NCI-H2196 (cell line): Measurements from ENCODE around the gene DHRS2.
A peak's percentile ranks its signal among the peaks of the same experiment; 100 is the strongest.
"Not testable (repeated sequence)": the region's sequence is repeated elsewhere in the genome, so short reads cannot be mapped to it uniquely, and the experiment has no call there.

Experiments used
- DNase-seq: peaks from one replicate; lab custom pipeline; 2025; ENCODE audit not compliant: unreplicated experiment; lab: John Stamatoyannopoulos, UW

DHRS2 gene

GRCh38 chr14:23636317-23637211 is at the start of gene DHRS2:
DHRS2 (plus strand) TSS chr14:23636364; CDS start chr14:23638865, 2,501 bp downstream.
- DNase-seq, result no peak

- peak; percentile 87 for DNase-seq
These were observed 47.1 kb upstream of the DHRS2 start for GRCh38 chr14:23588884-23589598.

GRCh38 chr14:23589606-23590005 is 46.6 kb upstream of the DHRS2 start:
- DNase-seq, result no peak

DNA sequence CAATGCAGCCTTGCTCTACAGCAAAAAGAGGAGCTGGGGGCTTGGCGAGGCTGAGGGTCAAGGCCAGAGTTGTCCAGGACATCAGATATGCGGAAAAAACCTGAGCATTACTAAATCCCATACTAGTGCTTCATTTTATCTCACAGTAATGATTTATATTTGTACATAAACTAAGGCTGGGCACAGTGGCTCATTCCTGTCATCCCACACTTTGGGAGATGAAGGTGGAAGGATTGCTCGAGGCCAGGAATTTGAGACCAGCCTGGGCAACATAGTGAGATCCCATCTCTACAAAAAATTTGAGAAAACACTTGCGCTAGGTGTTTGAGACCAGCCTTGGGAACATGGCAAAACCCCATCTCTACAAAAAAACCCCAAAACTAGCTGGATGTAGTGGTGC is 46.0 kb upstream of the DHRS2 start:
- no peak for DNase-seq

- DNase-seq, result not testable (repeated sequence)
These were observed 42.0 kb upstream of the DHRS2 start for GRCh38 chr14:23594191-23594590.

DNA sequence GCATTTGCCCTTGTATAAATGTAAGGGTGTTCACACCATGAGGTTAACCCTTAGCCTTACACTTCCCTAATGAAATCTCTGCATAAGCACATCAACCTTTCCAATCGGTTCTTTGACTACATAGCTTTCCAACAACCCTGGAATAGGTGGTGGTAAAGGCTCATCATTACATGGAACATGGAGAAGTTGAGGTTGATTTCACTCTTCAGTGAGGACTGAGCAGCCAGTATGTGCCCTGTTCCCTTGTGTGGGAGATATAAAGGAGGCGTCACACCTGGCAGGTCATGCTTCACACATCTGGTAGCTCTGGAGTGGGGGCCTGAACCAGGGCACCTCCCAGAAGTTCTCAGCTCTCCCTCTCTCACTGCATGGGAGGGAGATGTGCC is 35.8 kb upstream of the DHRS2 start:
- no peak for DNase-seq

DNA sequence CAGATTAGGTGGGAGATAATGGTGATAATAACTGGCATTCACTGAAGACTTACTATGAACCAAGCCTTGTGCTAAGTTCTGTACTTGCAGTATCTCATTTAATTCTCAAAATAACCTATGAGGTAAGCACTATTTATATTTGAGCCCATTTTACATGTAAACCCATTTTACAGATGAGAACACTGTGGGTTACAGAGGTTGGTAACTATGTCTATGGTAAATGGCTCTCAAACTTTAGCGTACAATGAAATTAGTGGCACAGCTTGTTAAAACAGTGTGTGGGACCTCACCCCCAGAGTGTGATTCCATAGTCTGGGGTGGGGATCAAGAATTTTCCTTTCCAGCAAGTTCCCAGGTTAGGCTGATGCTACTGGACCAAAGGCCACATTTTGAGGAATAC is 35.4 kb upstream of the DHRS2 start:
- DNase-seq, result no peak

DNA sequence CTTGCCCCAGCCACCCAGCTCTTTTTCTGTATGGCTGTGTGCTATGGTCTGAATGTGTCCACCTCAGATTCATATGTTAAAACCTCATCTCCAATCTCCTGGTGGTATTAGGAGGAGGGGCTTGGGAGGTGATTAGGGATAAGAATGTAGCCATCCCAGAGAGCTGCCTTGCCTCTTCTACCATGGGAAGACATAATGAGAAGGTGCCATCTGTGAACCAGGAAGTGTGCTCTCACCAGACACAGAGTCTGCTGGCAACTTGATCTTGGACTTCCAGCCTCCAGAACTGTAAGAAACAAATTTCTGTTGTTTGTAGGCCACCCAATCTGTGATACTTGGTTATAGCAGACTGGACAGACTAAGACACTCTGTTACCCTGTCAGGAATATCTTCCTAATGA is 34.7 kb upstream of the DHRS2 start:
- DNase-seq, result peak; percentile 14

DNA sequence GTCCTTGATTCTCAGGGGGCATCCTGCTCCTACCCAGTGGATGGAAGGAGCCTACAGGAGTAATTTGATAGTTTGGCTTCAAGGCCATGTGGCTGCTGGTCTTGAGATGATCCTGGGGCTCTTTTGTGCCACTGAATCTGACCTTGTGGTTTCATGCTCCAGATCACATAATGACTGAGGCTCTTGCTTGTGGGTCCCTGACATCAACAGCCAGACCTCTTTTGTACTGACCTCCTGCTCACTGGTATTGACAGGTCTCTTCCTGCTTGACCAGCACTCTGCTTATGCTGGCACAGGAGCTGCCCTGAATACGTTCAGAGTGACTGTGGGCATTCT is 34.4 kb upstream of the DHRS2 start:
- peak; percentile 13 for DNase-seq

GRCh38 chr14:23602181-23603095 is 33.7 kb upstream of the DHRS2 start:
- no peak for DNase-seq

GRCh38 chr14:23603103-23603502 is 33.1 kb upstream of the DHRS2 start:
- no peak for DNase-seq

DNA sequence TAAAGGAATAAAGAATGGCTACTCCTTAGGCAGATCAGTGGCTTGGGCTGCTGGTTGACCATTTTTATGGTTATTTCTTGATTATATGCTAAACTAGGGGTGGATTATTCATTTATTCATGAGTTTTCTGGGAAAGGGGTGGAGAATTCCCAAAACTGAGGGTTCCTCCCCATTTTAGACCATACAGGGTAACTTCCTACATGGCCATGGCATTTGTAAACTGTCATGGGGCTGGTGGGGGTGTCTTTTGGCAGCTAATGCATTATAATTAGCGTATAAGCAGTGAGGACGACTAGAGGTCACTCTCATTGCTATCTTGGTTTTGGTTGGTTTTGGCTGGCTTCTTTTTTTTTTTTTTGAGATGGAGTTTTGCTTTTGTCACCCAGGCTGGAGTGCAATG is 32.0 kb upstream of the DHRS2 start:
- DNase-seq, result no peak

DNA sequence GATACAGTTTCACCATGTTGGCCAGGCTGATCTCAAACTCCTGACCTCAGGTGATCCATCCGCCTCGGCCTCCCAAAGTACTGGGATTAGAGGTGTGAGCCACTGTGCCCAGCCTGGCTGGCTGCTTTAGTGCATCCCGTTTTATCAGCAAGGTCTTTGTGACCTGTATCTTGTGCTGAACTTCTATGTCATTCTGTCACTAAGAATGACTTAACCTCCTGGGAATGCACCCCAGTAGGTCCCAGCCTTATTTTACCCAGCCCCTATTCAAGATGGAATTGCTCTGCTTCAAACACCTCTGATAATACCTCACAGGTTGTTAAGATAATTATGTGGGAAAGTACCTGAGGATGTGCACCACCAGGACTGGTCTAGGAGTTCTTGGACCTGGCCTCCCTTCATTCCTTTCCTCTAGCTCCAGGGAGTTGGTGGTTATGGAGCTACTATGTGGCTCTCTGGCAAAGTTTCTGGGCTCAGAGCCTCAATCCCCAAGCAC is 31.4 kb upstream of the DHRS2 start:
- DNase-seq, result no peak

GRCh38 chr14:23605931-23606585 is 30.1 kb upstream of the DHRS2 start:
- DNase-seq, result no peak

- DNase-seq, result peak; percentile 42
These were observed 27.7 kb upstream of the DHRS2 start for GRCh38 chr14:23608454-23608853.

DNA sequence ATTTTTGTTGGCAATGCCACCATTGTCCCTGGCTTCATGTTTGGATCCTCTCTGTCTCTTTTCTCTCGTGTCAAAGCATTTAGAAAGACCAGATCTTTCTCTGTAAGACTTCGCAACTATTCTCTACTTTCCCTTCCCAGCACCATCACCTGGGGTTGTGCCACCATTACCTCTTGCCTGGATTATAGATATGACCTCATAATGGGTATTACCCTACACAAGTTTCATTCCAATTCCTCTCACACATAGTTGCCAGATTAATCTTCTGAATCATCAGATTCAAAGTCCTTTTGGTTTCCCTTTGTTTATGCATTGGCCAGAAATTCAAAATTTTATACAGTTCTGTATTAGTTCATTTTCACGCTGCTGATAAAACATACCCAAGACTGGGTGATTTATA is 27.2 kb upstream of the DHRS2 start:
- no peak for DNase-seq

- not testable (repeated sequence) for DNase-seq
These were observed 26.6 kb upstream of the DHRS2 start for GRCh38 chr14:23609411-23610089.

DNA sequence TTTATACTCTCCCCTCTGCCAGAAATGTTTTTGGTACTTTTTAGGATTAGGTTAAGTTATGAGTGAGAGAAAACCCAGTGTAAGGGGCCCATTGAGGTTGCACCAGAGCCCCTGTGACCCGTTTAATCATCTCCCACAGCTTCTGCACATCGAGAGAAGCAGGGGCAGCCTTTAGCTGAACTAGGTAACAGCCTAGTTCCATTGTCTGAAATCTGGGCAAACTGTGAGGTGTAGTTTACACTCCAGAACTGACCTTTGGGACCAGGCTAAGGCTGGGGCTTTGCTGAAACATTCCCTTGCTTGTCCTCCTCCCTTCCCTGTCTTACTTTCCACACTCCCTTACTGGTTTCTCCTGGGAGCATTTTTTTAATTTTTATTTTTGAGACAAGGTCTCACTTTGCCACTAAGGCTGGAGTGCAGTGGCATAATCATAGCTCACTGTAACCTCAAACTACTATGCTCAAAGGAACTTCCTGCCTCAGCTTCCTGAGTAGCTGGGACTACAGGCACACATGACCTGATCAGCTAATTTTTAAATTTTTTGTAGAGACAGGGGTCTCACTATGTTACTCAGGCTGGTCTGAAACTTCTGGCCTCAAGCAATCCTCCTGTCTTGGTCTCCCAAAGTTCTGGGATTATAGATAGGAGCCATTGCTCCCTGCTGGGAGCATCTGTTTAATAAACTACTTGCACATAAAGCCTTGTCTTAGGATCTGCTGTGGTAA is 25.9 kb upstream of the DHRS2 start:
- DNase-seq, result no peak

GRCh38 chr14:23610815-23611289 is 25.3 kb upstream of the DHRS2 start:
- no peak for DNase-seq
